Measurements from ENCODE around the gene LRP2.

DNA sequence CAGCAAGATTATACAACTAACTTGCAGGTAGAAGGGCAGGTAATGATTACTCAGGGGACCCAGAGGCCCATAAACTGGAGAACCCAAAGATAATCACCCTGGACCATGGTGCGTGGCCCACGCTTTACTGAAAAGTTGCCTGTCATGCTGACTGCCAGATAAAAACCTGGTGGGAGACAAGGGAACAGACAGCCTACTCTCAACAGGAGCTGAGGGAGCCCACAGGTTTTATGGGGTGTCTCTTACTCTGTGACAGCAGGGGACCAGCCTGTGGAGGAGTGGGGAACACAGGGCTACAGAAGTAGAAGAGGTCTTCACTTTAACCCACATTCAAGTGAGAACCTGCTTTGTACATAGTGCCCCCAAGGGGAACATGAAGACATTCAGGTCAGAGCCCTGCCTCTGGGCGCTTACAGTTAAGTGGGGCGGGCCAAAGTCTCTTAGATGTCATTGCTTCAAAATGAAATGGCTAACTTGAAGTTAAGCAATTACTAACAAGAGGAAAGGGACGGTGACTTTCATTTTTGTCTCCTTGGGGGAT, 232.6 kb downstream of the LRP2 start:
- TF ChIP-seq RFX5 (IDR thresholded peaks at IDR 0.05; ENCODE audit: low read depth, low read length) = no peak
- no peak for TF ChIP-seq YBX1 (IDR thresholded peaks at IDR 0.05)
- no peak for TF ChIP-seq YY1 (IDR thresholded peaks at IDR 0.05; ENCODE audit: low read depth, low read length)
- TF ChIP-seq SMC3 (IDR thresholded peaks at IDR 0.05; ENCODE audit: borderline replicate concordance, low read length) = no peak
- TF ChIP-seq CTCF (IDR thresholded peaks at IDR 0.05 in 2 of 3, conservative IDR thresholded peaks at IDR 0.05 in 1 of 3; ENCODE audit: control insufficient read depth in 2 of 3, extremely low read depth in 1 of 3, insufficient read depth in 1 of 3, low read depth in 3 of 3, low read length in 3 of 3) = no peak
- no peak for TF ChIP-seq ZSCAN29 (IDR thresholded peaks at IDR 0.05)
- TF ChIP-seq CEBPZ (IDR thresholded peaks at IDR 0.05; ENCODE audit: low read depth, low read length) = no peak
- TF ChIP-seq NFIC (IDR thresholded peaks at IDR 0.05; ENCODE audit: low read depth, low read length) = no peak
- no peak for TF ChIP-seq ASH2L (IDR thresholded peaks at IDR 0.05; ENCODE audit: borderline replicate concordance, low read depth)
- no peak for TF ChIP-seq TAF1 (IDR thresholded peaks at IDR 0.05; ENCODE audit: borderline replicate concordance, low read depth, low read length)
- no peak for TF ChIP-seq HCFC1 (IDR thresholded peaks at IDR 0.05; ENCODE audit: low read length)
- TF ChIP-seq HDGF (IDR thresholded peaks at IDR 0.05) = no peak

All from GM12878 (cell line).